Left kidney (tissue), 2 donors: Measurements from ENCODE around the gene BANF2. TPM values are rescaled to one million over a fixed set of nuclear protein-coding genes. Genes with fewer than 3 reads are reported as not detected.

ENCODE experiments used
- DNase-seq: peaks from one replicate; pipeline ENCODE4 v3.0.0-alpha.2; 2013
- polyA plus RNA-seq: library from polyadenylated mRNA; unstranded; fragments of 120-200 nt; gene quantifications from one replicate; pipeline ENCODE4 v1.2.1, GENCODE V29; 2013; ENCODE audit not compliant: insufficient read length

The BANF2 gene
- polyA plus RNA-seq, 1 donor: 0.38 TPM

GRCh38 chr20:17734374-17734773 is 34.6 kb downstream of the BANF2 start:
- no peak for DNase-seq

GRCh38 chr20:17735206-17735804 is 35.5 kb downstream of the BANF2 start:
- peak; percentile 18 for DNase-seq

- no peak for DNase-seq
These were observed 36.3 kb downstream of the BANF2 start for GRCh38 chr20:17735959-17736621.

- no peak for DNase-seq
These were observed 38.4 kb downstream of the BANF2 start for GRCh38 chr20:17738154-17738553.

GRCh38 chr20:17741220-17741619 is 41.5 kb downstream of the BANF2 start:
- no peak for DNase-seq

GRCh38 chr20:17742731-17743130 is 43.0 kb downstream of the BANF2 start:
- DNase-seq: no peak

- DNase-seq: no peak
These were observed 43.9 kb downstream of the BANF2 start for GRCh38 chr20:17743677-17744076.

GRCh38 chr20:17747431-17747846 is 47.7 kb downstream of the BANF2 start:
- DNase-seq: no peak

- no peak for DNase-seq
These were observed 48.5 kb downstream of the BANF2 start for GRCh38 chr20:17748279-17748678.

- no peak for DNase-seq
These were observed 49.8 kb downstream of the BANF2 start for GRCh38 chr20:17749626-17749977.

- no peak for DNase-seq
These were observed 50.4 kb downstream of the BANF2 start for GRCh38 chr20:17749978-17750721.

- DNase-seq: no peak
These were observed 50.9 kb downstream of the BANF2 start for GRCh38 chr20:17750722-17751045.

- DNase-seq: no peak
These were observed 51.9 kb downstream of the BANF2 start for GRCh38 chr20:17751640-17752039.

- DNase-seq: no peak
These were observed 52.7 kb downstream of the BANF2 start for GRCh38 chr20:17752459-17752858.

- DNase-seq: no peak
These were observed 53.8 kb downstream of the BANF2 start for GRCh38 chr20:17753516-17753915.

GRCh38 chr20:17756529-17756928 is 56.8 kb downstream of the BANF2 start:
- no peak for DNase-seq

GRCh38 chr20:17757496-17757895 is 57.7 kb downstream of the BANF2 start:
- DNase-seq: no peak

- no peak for DNase-seq
These were observed 58.2 kb downstream of the BANF2 start for GRCh38 chr20:17758010-17758409.

- no peak for DNase-seq
These were observed 58.7 kb downstream of the BANF2 start for GRCh38 chr20:17758512-17758911.

GRCh38 chr20:17759449-17759848 is 59.7 kb downstream of the BANF2 start:
- no peak for DNase-seq

- no peak for DNase-seq
These were observed 61.8 kb downstream of the BANF2 start for GRCh38 chr20:17761604-17762003.

- no peak for DNase-seq
These were observed 62.6 kb downstream of the BANF2 start for GRCh38 chr20:17762243-17762872.

GRCh38 chr20:17762873-17763557 is 63.2 kb downstream of the BANF2 start:
- no peak for DNase-seq
